GM12878 (cell line): Measurements from ENCODE around the gene BBS9.
A peak's percentile ranks its signal among the peaks of the same experiment; 100 is the strongest.

ENCODE experiments used
- BRCA1 ChIP-seq: IDR thresholded peaks from 2 replicates; pipeline ENCODE4 v1.6.1; 2011; ENCODE audit warnings: low read depth, low read length, improper control_type of control experiment
- EZH2 ChIP-seq: IDR thresholded peaks from 2 replicates; pipeline ENCODE4 v1.6.1; 2012; ENCODE audit warnings: low read depth, mild to moderate bottlenecking, control low read depth, inconsistent platforms, low read length, borderline replicate concordance; ENCODE audit not compliant: control insufficient read depth
- JUND ChIP-seq: IDR thresholded peaks from 2 replicates; pipeline ENCODE4 v1.6.1; 2012; ENCODE audit warnings: low read depth, mild to moderate bottlenecking, low read length, improper control_type of control experiment, moderate library complexity
- SMAD5 ChIP-seq: IDR thresholded peaks from 2 replicates; pipeline ENCODE4 v1.6.1; 2016; ENCODE audit warnings: antibody characterized with exemption, low read depth
- TF ChIP-seq, protein P1 (sequence below), 3 experiments: IDR thresholded peaks in 2 of 3; conservative IDR thresholded peaks in 1 of 3; 2 replicates each; pipeline ENCODE4 v1.5.1; 2011; ENCODE audit warnings: low read depth in 3 of 3, low read length in 3 of 3, mild to moderate bottlenecking in 3 of 3, control low read depth in 2 of 3, moderate library complexity in 2 of 3, inconsistent platforms in 1 of 3, mixed read lengths in 1 of 3; ENCODE audit not compliant: control insufficient read depth in 2 of 3, insufficient read depth in 1 of 3; ENCODE audit errors: extremely low read depth in 1 of 3

DNA sequence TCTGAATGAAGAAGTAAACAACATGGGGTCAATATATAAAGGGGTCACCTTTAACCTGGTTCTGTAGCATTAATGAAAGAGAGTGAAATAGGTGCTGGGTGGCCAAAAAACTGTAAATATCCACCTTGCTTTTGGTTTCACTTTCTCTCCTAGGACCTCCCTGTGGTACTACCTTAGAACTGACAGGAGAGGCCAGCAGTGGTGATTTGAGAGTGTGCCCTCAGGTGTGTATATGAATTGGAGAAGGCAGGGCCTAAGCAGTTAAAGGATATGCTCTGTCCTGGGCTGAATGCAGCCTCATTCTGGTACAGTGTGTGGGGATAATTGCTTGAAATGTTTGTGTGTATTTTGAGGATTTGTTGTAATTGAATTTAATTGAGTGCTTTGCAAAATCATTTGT lies 62.0 kb downstream of the BBS9 start:
- no peak for TF ChIP-seq BRCA1
- TF ChIP-seq SMAD5: no peak
- TF ChIP-seq, protein P1, sequence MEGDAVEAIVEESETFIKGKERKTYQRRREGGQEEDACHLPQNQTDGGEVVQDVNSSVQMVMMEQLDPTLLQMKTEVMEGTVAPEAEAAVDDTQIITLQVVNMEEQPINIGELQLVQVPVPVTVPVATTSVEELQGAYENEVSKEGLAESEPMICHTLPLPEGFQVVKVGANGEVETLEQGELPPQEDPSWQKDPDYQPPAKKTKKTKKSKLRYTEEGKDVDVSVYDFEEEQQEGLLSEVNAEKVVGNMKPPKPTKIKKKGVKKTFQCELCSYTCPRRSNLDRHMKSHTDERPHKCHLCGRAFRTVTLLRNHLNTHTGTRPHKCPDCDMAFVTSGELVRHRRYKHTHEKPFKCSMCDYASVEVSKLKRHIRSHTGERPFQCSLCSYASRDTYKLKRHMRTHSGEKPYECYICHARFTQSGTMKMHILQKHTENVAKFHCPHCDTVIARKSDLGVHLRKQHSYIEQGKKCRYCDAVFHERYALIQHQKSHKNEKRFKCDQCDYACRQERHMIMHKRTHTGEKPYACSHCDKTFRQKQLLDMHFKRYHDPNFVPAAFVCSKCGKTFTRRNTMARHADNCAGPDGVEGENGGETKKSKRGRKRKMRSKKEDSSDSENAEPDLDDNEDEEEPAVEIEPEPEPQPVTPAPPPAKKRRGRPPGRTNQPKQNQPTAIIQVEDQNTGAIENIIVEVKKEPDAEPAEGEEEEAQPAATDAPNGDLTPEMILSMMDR (IDR thresholded peaks at IDR 0.05 in 2 of 3, conservative IDR thresholded peaks at IDR 0.05 in 1 of 3; ENCODE audit: control insufficient read depth in 2 of 3, extremely low read depth in 1 of 3, insufficient read depth in 1 of 3, low read depth in 3 of 3, low read length in 3 of 3): peak in 1 of 3 experiments; percentile 21; a peak in 1 of 6 replicates
- no peak for TF ChIP-seq JUND
- TF ChIP-seq EZH2: no peak
